IPS DF 4.7 (cell line): ENCODE measurements around the gene PKD2.
"Not testable (repeated sequence)": the region's sequence is repeated elsewhere in the genome, so short reads cannot be mapped to it uniquely, and the experiment has no call there.

Experiments used
- DNase-seq: peaks from one replicate; pipeline ENCODE4 v3.0.0-alpha.2; 2013; ENCODE audit warnings: low spot score; ENCODE audit errors: extremely low read depth

PKD2 gene

GRCh38 chr4:87985887-87986200 is 21.6 kb upstream of the PKD2 start:
- DNase-seq = no peak

GRCh38 chr4:87986508-87986907 is 20.9 kb upstream of the PKD2 start:
- DNase-seq = no peak

- no peak for DNase-seq
These were observed 17.7 kb upstream of the PKD2 start for GRCh38 chr4:87989765-87990164.

- DNase-seq = no peak
These were observed 12.0 kb upstream of the PKD2 start for GRCh38 chr4:87995435-87995834.

GRCh38 chr4:87999191-87999691 is 8.2 kb upstream of the PKD2 start:
- DNase-seq = not testable (repeated sequence)

- DNase-seq = no peak
These were observed 5.6 kb upstream of the PKD2 start for GRCh38 chr4:88001871-88002270.

- DNase-seq = no peak
These were observed 4.6 kb upstream of the PKD2 start for GRCh38 chr4:88002786-88003185.

GRCh38 chr4:88003261-88003660 is 4.2 kb upstream of the PKD2 start:
- DNase-seq = no peak

GRCh38 chr4:88005076-88005475 is 2.4 kb upstream of the PKD2 start:
- DNase-seq = no peak

GRCh38 chr4:88005946-88006345 is 1.5 kb upstream of the PKD2 start:
- DNase-seq = no peak

- no peak for DNase-seq
These were observed 505 bp upstream of the PKD2 start for GRCh38 chr4:88006956-88007303.

- DNase-seq = no peak
These were observed 797 bp downstream of the PKD2 start for GRCh38 chr4:88008122-88008742.

GRCh38 chr4:88008743-88009171 is 1.3 kb downstream of the PKD2 start:
- DNase-seq = no peak

GRCh38 chr4:88009871-88010270 is 2.4 kb downstream of the PKD2 start:
- no peak for DNase-seq

- DNase-seq = no peak
These were observed 3.5 kb downstream of the PKD2 start for GRCh38 chr4:88010966-88011365.

GRCh38 chr4:88012647-88013046 is 5.2 kb downstream of the PKD2 start:
- DNase-seq = no peak

GRCh38 chr4:88014386-88014905 is 7.0 kb downstream of the PKD2 start:
- no peak for DNase-seq

GRCh38 chr4:88015659-88016295 is 8.3 kb downstream of the PKD2 start:
- no peak for DNase-seq

GRCh38 chr4:88017516-88018297 is 10.3 kb downstream of the PKD2 start:
- DNase-seq = no peak

- DNase-seq = no peak
These were observed 11.0 kb downstream of the PKD2 start for GRCh38 chr4:88018466-88018865.

GRCh38 chr4:88021824-88022223 is 14.4 kb downstream of the PKD2 start:
- no peak for DNase-seq

GRCh38 chr4:88022289-88022688 is 14.9 kb downstream of the PKD2 start:
- no peak for DNase-seq
